BLaER1 (cell line): ENCODE results near the gene SEC11A.
"Not testable (repeated sequence)": the region's sequence is repeated elsewhere in the genome, so short reads cannot be mapped to it uniquely, and the experiment has no call there.

Experiments
- H3K27ac ChIP-seq: shearing (Covaris generic); formaldehyde crosslinking; 2 replicates; pipeline ENCODE4 v1.8.1; 2022
- H3K27me3 ChIP-seq: shearing (Covaris generic); formaldehyde crosslinking; 2 replicates; pipeline ENCODE4 v1.8.1; 2022
- H3K36me3 ChIP-seq: shearing (Covaris generic); formaldehyde crosslinking; 2 replicates; pipeline ENCODE4 v1.8.1; 2022
- H3K4me1 ChIP-seq: shearing (Covaris generic); formaldehyde crosslinking; 2 replicates; pipeline ENCODE4 v1.8.1; 2022
- H3K4me2 ChIP-seq: shearing (Covaris generic); formaldehyde crosslinking; 2 replicates; pipeline ENCODE4 v1.8.1; 2022
- H3K4me3 ChIP-seq: shearing (Covaris generic); formaldehyde crosslinking; 2 replicates; pipeline ENCODE4 v1.8.1; 2022
- H3K9ac ChIP-seq: shearing (Covaris generic); formaldehyde crosslinking; 2 replicates; pipeline ENCODE4 v1.8.1; 2022
- H3K9me3 ChIP-seq: shearing (Covaris generic); formaldehyde crosslinking; 2 replicates; pipeline ENCODE4 v1.8.1; 2022
- H4K20me1 ChIP-seq: shearing (Covaris generic); formaldehyde crosslinking; 2 replicates; pipeline ENCODE4 v1.8.1; 2022
- Cebpa-rat ChIP-seq: shearing (Covaris generic); IDR thresholded peaks from 2 replicates; pipeline ENCODE4 v1.8.1; 2022

SEC11A gene

GRCh38 chr15:84737005-84737404, 21.1 kb upstream of the SEC11A start:
- H3K4me2 ChIP-seq: no peak overlapping the region
- no peak overlapping the region for H3K9ac ChIP-seq
- H4K20me1 ChIP-seq: no peaks in the 10 kb centered on the region
- H3K4me1 ChIP-seq: peaks cover 41% of the 10 kb centered on the region
- TF ChIP-seq Cebpa-rat: no peak
- no peaks in the 10 kb centered on the region for H3K36me3 ChIP-seq
- no peaks in the 10 kb centered on the region for H3K27me3 ChIP-seq
- no peak overlapping the region for H3K27ac ChIP-seq
- no peaks in the 10 kb centered on the region for H3K9me3 ChIP-seq
- no peak overlapping the region for H3K4me3 ChIP-seq

DNA sequence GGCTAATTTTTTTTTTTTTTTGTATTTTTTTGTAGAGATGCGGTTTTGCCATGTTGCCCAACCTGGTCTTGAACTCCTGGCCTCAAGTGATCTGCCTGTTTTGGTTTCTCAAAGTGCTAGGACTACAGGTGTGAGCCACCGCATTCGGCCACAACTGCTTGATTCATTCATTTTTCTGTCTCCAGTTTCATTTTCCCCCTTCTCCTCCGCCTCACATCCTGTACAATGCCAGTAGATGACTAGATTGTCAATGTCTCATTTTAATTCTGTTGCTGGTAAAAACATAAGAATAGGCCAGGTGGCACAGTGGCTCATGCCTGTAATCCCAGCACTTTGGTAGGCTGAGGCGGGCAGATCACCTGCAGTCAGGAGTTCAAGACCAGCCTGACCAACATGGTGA, 20.4 kb upstream of the SEC11A start:
- Histone ChIP-seq H3K9me3 (no peaks in the 10 kb centered on the region), H3K36me3 (no peaks in the 10 kb centered on the region), H3K27me3 (no peaks in the 10 kb centered on the region), H3K4me1 (peaks cover 41% of the 10 kb centered on the region), H3K9ac (no peak overlapping the region), H3K4me2 (peak overlapping the region; percentile 87; the same call in 1 of the 2 replicates), H3K27ac (no peak overlapping the region), H4K20me1 (no peaks in the 10 kb centered on the region), H3K4me3 (no peak overlapping the region)
- no peak for TF ChIP-seq Cebpa-rat

DNA sequence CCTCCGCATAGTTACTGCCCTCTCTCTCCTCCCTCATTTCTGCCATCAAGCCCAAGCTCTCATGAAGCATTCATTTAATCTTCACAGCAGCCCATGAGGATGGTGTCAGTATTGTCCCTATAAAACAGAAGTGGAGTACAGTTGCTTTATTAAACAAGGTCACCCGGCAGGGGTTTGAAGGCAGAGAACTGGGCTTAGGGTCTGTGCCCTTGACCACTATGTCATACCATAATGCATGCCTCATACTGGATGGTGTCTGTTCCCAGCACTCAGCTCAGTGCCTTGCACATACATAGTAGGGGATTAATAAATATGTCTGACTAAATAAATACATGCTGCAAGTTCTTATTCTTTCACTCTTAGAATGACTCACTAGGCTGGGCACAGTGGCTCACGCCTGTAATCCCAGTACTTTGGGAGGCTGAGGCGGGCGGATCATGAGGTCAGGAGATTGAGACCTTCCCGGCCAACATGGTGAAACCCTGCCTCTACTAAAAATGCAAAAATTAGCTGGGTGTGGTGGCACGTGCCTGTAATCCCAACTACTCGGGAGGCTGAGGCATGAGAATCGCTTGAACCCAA, 19.6 kb upstream of the SEC11A start:
- peak overlapping the region; percentile 87 for H3K4me2 ChIP-seq
- peaks cover 38% of the 10 kb centered on the region for H3K4me1 ChIP-seq
- H3K27ac ChIP-seq: peak overlapping the region; percentile 69
- not testable (repeated sequence) for H3K4me3 ChIP-seq, H4K20me1 ChIP-seq, H3K36me3 ChIP-seq, H3K9me3 ChIP-seq, H3K27me3 ChIP-seq
- 0 out of 2 replicates have a peak overlapping the region, but pooled peaks have one; percentile 60 for H3K9ac ChIP-seq

DNA sequence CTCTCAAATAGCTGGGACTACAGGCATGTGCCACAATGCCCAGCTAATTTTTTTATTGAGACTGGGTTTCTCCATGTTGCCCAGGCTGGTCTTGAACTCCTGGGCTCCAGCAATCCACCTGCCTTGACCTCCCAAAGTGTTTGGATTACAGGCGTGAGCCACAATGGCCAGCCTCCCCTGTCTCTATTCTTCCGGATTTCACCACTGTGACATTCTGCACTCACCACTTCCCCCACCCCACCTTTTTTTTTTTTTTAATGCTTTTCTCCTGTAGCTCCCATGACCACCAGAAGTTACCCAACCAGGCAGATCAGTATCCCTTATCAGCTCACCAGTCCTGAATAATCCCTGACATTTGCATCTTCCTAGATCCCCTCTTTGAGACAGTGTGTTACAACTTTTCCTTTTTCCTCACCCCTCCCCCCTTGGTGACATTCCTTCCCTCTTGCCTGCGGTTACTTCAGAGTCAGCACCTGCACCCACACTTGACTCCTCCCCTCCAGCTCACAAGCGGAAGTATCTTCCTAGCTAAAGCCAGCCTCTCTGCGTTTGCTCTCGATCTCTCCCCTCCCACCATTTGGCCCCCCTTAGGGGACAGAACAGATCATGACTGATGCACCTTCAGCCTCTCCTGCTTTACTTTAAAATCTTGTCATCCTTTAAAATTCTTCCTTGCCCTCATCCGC, 19.0 kb upstream of the SEC11A start:
- H3K4me2 ChIP-seq: peak overlapping the region; percentile 87
- H3K9me3 ChIP-seq: no peaks in the 10 kb centered on the region
- peak overlapping the region; percentile 69 for H3K27ac ChIP-seq
- peak overlapping the region; percentile 60; the same call in 1 of the 2 replicates for H3K9ac ChIP-seq
- H3K27me3 ChIP-seq: no peaks in the 10 kb centered on the region
- H3K4me1 ChIP-seq: peaks cover 35% of the 10 kb centered on the region
- TF ChIP-seq Cebpa-rat: no peak
- no peaks in the 10 kb centered on the region for H4K20me1 ChIP-seq
- 0 out of 2 replicates have a peak overlapping the region, but pooled peaks have one; percentile 14 for H3K4me3 ChIP-seq
- no peaks in the 10 kb centered on the region for H3K36me3 ChIP-seq

DNA sequence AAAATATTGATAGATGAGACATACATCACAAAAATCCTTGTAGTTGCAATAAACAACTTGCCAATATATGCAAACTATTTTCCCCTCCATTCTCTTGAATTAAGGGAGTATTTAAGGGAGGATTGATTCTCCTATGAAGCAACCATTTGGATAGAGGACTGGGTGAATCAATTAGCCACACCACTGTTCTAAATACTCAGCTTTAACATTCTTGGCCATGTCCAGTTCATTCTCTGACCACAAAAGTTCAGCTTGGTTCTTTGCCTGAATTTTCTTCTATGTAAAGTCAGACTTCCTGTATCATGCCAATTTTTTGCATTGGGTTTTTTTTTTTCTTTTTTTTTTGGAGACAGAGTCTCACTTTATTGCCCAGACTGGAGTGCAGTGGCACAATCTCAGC, 15.8 kb upstream of the SEC11A start:
- H3K4me1 ChIP-seq: peaks cover 34% of the 10 kb centered on the region
- H3K27me3 ChIP-seq: no peaks in the 10 kb centered on the region
- no peak for TF ChIP-seq Cebpa-rat
- no peak overlapping the region for H3K4me2 ChIP-seq
- H3K27ac ChIP-seq: no peak overlapping the region
- H3K36me3 ChIP-seq: no peaks in the 10 kb centered on the region
- no peaks in the 10 kb centered on the region for H3K9me3 ChIP-seq
- H4K20me1 ChIP-seq: no peaks in the 10 kb centered on the region
- H3K4me3 ChIP-seq: no peak overlapping the region
- no peak overlapping the region for H3K9ac ChIP-seq

- no peaks in the 10 kb centered on the region for H3K9me3 ChIP-seq
- TF ChIP-seq Cebpa-rat: no peak
- no peaks in the 10 kb centered on the region for H3K27me3 ChIP-seq
- H3K4me2 ChIP-seq: no peak overlapping the region
- no peaks in the 10 kb centered on the region for H4K20me1 ChIP-seq
- no peaks in the 10 kb centered on the region for H3K36me3 ChIP-seq
- H3K9ac ChIP-seq: no peak overlapping the region
- H3K4me1 ChIP-seq: peaks cover 14% of the 10 kb centered on the region
- no peak overlapping the region for H3K4me3 ChIP-seq
- no peak overlapping the region for H3K27ac ChIP-seq
Measured at GRCh38 chr15:84727429-84727828, 11.5 kb upstream of the SEC11A start.

GRCh38 chr15:84725001-84725491, 9.1 kb upstream of the SEC11A start:
- Histone ChIP-seq H3K9ac (no peak overlapping the region), H3K27ac (peak overlapping the region; percentile 69), H3K36me3 (no peaks in the 10 kb centered on the region), H4K20me1 (no peaks in the 10 kb centered on the region), H3K4me3 (no peak overlapping the region), H3K27me3 (no peaks in the 10 kb centered on the region), H3K4me2 (peak overlapping the region; percentile 54), H3K9me3 (no peaks in the 10 kb centered on the region), H3K4me1 (peaks cover 14% of the 10 kb centered on the region)
- no peak for TF ChIP-seq Cebpa-rat

GRCh38 chr15:84722628-84723027, 6.7 kb upstream of the SEC11A start:
- Histone ChIP-seq H4K20me1 (no peaks in the 10 kb centered on the region), H3K36me3 (no peaks in the 10 kb centered on the region), H3K9me3 (no peaks in the 10 kb centered on the region), H3K9ac (no peak overlapping the region), H3K27ac (no peak overlapping the region), H3K4me2 (no peak overlapping the region), H3K4me3 (no peak overlapping the region), H3K27me3 (no peaks in the 10 kb centered on the region), H3K4me1 (peaks cover 14% of the 10 kb centered on the region)
- no peak for TF ChIP-seq Cebpa-rat

- Histone ChIP-seq H3K27ac (no peak overlapping the region), H3K4me3 (no peak overlapping the region), H3K36me3 (no peaks in the 10 kb centered on the region), H4K20me1 (no peaks in the 10 kb centered on the region), H3K9ac (no peak overlapping the region), H3K4me1 (peaks cover 22% of the 10 kb centered on the region), H3K9me3 (no peaks in the 10 kb centered on the region), H3K27me3 (no peaks in the 10 kb centered on the region), H3K4me2 (no peak overlapping the region)
- TF ChIP-seq Cebpa-rat: no peak
Measured at GRCh38 chr15:84721371-84721770, 5.4 kb upstream of the SEC11A start.

GRCh38 chr15:84715441-84716035, 401 bp downstream of the SEC11A start:
- Histone ChIP-seq H3K4me3 (peak overlapping the region; percentile 97), H3K36me3 (peaks cover 16% of the 10 kb centered on the region), H3K4me1 (peaks cover 27% of the 10 kb centered on the region), H4K20me1 (peaks cover 47% of the 10 kb centered on the region), H3K27me3 (no peaks in the 10 kb centered on the region), H3K4me2 (peak overlapping the region; percentile 91), H3K9ac (peak overlapping the region; percentile 88), H3K27ac (peak overlapping the region; percentile 76), H3K9me3 (no peaks in the 10 kb centered on the region)
- TF ChIP-seq Cebpa-rat: no peak
